Lower lobe of right lung (tissue), 2 donors: ENCODE data around the gene UTP20. TPM values are rescaled to one million over a fixed set of nuclear protein-coding genes. Genes with fewer than 3 reads are reported as not detected.

Experiments
- ATAC-seq, 2 donors: fragments of 200-7000 bp; cut with Tn5 transposase; one replicate each; pipeline ENCODE4 v1.9.1; 2020 to 2022; ENCODE audit warnings: mild to moderate bottlenecking in 2 of 2, moderate library complexity in 2 of 2
- DNase-seq: peaks from one replicate; pipeline ENCODE4 v3.0.0-alpha.2; 2020
- H3K27ac ChIP-seq: fragments of 200-600 bp; one replicate; pipeline ENCODE4 v1.8.0; 2022
- H3K27me3 ChIP-seq: fragments of 200-600 bp; one replicate; pipeline ENCODE4 v1.8.0; 2022; ENCODE audit warnings: low read depth
- H3K36me3 ChIP-seq: fragments of 200-600 bp; one replicate; pipeline ENCODE4 v1.8.0; 2022; ENCODE audit warnings: mild to moderate bottlenecking
- H3K4me1 ChIP-seq: fragments of 200-600 bp; one replicate; pipeline ENCODE4 v1.8.0; 2022
- H3K4me3 ChIP-seq: fragments of 200-600 bp; one replicate; pipeline ENCODE4 v1.8.0; 2022; ENCODE audit warnings: mild to moderate bottlenecking
- H3K9me3 ChIP-seq: fragments of 200-600 bp; one replicate; pipeline ENCODE4 v1.8.0; 2022
- CTCF ChIP-seq: fragments of 200-600 bp; IDR thresholded peaks from one replicate; pipeline ENCODE4 v1.8.0; 2022; ENCODE audit warnings: antibody characterized with exemption, mild to moderate bottlenecking
- intact Hi-C: fragments of 100-400 bp; cut with DNase I; formaldehyde crosslinking; loops from one replicate; pipeline ENCODE4 v1.11.0; 2022
- total RNA-seq: library from RNA; stranded (reverse); fragmentation: NEBNext Ultra II Directional; extraction: Animal tissue kit (Norgen Biotek cat#: 25700); gene quantifications from one replicate; pipeline ENCODE4 v1.2.1, GENCODE V29; 2021
- donor health status: DM: no; HTN: yes; CAD: no; lungs with severe emphysema.

The UTP20 gene
- total RNA-seq, 1 donor from 2014 or later = 16.1 TPM

GRCh38 chr12:101238800-101239329 is 41.0 kb upstream of the UTP20 start:
- DNase-seq = no peak
- H3K36me3 ChIP-seq = no peaks in the 10 kb centered on the region

GRCh38 chr12:101243074-101243473 is 36.8 kb upstream of the UTP20 start:
- no peak for TF ChIP-seq CTCF

More at GRCh38 chr12:101238800-101239329, 41.0 kb upstream of the UTP20 start:
- Histone ChIP-seq H3K27ac (no peak overlapping the region), H3K4me1 (no peaks in the 10 kb centered on the region), H3K4me3 (no peak overlapping the region), H3K27me3 (no peaks in the 10 kb centered on the region), H3K9me3 (no peaks in the 10 kb centered on the region)
- intact Hi-C loops = no loop called here
- no peak for TF ChIP-seq CTCF
- no peak for ATAC-seq

GRCh38 chr12:101243616-101244015 is 36.3 kb upstream of the UTP20 start:
- Histone ChIP-seq H3K9me3 (no peaks in the 10 kb centered on the region), H3K4me3 (no peak overlapping the region), H3K27ac (no peak overlapping the region), H3K36me3 (no peaks in the 10 kb centered on the region), H3K27me3 (no peaks in the 10 kb centered on the region), H3K4me1 (no peaks in the 10 kb centered on the region)
- ATAC-seq = no peak
- no peak for DNase-seq
- no peak for TF ChIP-seq CTCF
- intact Hi-C loops = no loop called here

More at GRCh38 chr12:101243074-101243473, 36.8 kb upstream of the UTP20 start:
- Histone ChIP-seq H3K4me3 (no peak overlapping the region), H3K36me3 (no peaks in the 10 kb centered on the region), H3K27ac (no peak overlapping the region), H3K4me1 (no peaks in the 10 kb centered on the region), H3K27me3 (no peaks in the 10 kb centered on the region), H3K9me3 (no peaks in the 10 kb centered on the region)
- DNase-seq = no peak
- no peak for ATAC-seq
- intact Hi-C loops = no loop called here

GRCh38 chr12:101256266-101256665 is 23.6 kb upstream of the UTP20 start:
- H3K4me3 ChIP-seq = no peak overlapping the region
- DNase-seq = no peak
- H3K27me3 ChIP-seq = no peaks in the 10 kb centered on the region
- no peak for ATAC-seq
- H3K4me1 ChIP-seq = no peaks in the 10 kb centered on the region
- TF ChIP-seq CTCF = no peak
- H3K27ac ChIP-seq = no peak overlapping the region
- intact Hi-C loops = no loop called here
- H3K36me3 ChIP-seq = no peaks in the 10 kb centered on the region
- H3K9me3 ChIP-seq = no peaks in the 10 kb centered on the region

- Histone ChIP-seq H3K4me3 (no peak overlapping the region), H3K27ac (no peak overlapping the region), H3K27me3 (no peaks in the 10 kb centered on the region), H3K4me1 (no peaks in the 10 kb centered on the region), H3K36me3 (no peaks in the 10 kb centered on the region), H3K9me3 (no peaks in the 10 kb centered on the region)
- no peak for TF ChIP-seq CTCF
- ATAC-seq = no peak
- intact Hi-C loops = no loop called here
- no peak for DNase-seq
Measured at GRCh38 chr12:101257357-101257756, 22.5 kb upstream of the UTP20 start.
